Osteocyte (in vitro differentiated cells): Measurements from ENCODE around the gene ESYT2. TPM values are rescaled to one million over a fixed set of nuclear protein-coding genes. Genes with fewer than 3 reads are reported as not detected.

Experiments used
- DNase-seq: peaks from one replicate; pipeline ENCODE4 v3.0.0; 2021; ENCODE audit warnings: mixed read lengths; ENCODE audit not compliant: unreplicated experiment; ENCODE audit errors: extremely low spot score
- H3K27ac Mint-ChIP-seq: one replicate; pipeline ENCODE4 v1.8.0; 2021; ENCODE audit warnings: mild to moderate bottlenecking, mixed read lengths; ENCODE audit not compliant: unreplicated experiment
- H3K27me3 Mint-ChIP-seq: one replicate; pipeline ENCODE4 v1.8.0; 2021; ENCODE audit warnings: mixed read lengths; ENCODE audit not compliant: unreplicated experiment
- H3K36me3 Mint-ChIP-seq: one replicate; pipeline ENCODE4 v1.8.0; 2021; ENCODE audit warnings: mixed read lengths; ENCODE audit not compliant: unreplicated experiment
- H3K4me1 Mint-ChIP-seq: one replicate; pipeline ENCODE4 v1.8.0; 2021; ENCODE audit warnings: mixed read lengths; ENCODE audit not compliant: unreplicated experiment
- H3K4me3 Mint-ChIP-seq: one replicate; pipeline ENCODE4 v1.8.0; 2021; ENCODE audit warnings: mild to moderate bottlenecking, moderate library complexity, mixed read lengths; ENCODE audit not compliant: unreplicated experiment
- H3K9me3 Mint-ChIP-seq: one replicate; pipeline ENCODE4 v1.8.0; 2021; ENCODE audit warnings: mixed read lengths; ENCODE audit not compliant: unreplicated experiment
- total RNA-seq: library from RNA; stranded (reverse); gene quantifications from 2 replicates; pipeline ENCODE4 v1.2.1, GENCODE V29; 2021
- TF ChIP-seq, protein P1 (sequence below): fragments of 200-600 bp; sonication (generic); IDR thresholded peaks from 2 replicates; pipeline ENCODE4 v1.5.0; 2021; ENCODE audit warnings: antibody characterized with exemption, mild to moderate bottlenecking, moderate library complexity

Gene ESYT2
- total RNA-seq, 1 donor from 2014 or later: 146 TPM

DNA sequence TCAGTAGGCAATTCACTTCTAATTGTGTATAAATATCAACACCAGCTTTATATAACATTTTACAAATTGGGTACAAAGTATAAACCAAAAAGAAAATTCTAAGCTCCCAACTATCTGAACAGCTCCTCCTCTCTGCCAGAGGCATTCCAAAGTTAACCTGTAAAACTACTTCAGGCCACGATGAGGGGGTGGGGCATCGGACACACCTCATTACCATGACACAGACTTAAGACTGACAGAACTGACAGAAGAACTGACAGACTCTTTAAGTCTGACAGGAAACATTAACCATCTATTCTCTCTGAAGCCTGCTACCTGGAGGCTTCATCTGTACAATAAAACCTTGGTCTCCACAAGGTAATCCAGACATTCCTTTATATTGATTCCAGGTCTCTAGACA lies 12.3 kb downstream of the ESYT2 start:
- DNase-seq: no peak
- Mint-ChIP-seq H3K4me1 (peaks cover 97% of the 10 kb centered on the region), H3K27ac (peak overlapping the region; percentile 100), H3K36me3 (peaks cover 5% of the 10 kb centered on the region), H3K9me3 (no peaks in the 10 kb centered on the region), H3K27me3 (no peaks in the 10 kb centered on the region), H3K4me3 (peak overlapping the region; percentile 50)
- TF ChIP-seq, protein P1, sequence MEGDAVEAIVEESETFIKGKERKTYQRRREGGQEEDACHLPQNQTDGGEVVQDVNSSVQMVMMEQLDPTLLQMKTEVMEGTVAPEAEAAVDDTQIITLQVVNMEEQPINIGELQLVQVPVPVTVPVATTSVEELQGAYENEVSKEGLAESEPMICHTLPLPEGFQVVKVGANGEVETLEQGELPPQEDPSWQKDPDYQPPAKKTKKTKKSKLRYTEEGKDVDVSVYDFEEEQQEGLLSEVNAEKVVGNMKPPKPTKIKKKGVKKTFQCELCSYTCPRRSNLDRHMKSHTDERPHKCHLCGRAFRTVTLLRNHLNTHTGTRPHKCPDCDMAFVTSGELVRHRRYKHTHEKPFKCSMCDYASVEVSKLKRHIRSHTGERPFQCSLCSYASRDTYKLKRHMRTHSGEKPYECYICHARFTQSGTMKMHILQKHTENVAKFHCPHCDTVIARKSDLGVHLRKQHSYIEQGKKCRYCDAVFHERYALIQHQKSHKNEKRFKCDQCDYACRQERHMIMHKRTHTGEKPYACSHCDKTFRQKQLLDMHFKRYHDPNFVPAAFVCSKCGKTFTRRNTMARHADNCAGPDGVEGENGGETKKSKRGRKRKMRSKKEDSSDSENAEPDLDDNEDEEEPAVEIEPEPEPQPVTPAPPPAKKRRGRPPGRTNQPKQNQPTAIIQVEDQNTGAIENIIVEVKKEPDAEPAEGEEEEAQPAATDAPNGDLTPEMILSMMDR: no peak

DNA sequence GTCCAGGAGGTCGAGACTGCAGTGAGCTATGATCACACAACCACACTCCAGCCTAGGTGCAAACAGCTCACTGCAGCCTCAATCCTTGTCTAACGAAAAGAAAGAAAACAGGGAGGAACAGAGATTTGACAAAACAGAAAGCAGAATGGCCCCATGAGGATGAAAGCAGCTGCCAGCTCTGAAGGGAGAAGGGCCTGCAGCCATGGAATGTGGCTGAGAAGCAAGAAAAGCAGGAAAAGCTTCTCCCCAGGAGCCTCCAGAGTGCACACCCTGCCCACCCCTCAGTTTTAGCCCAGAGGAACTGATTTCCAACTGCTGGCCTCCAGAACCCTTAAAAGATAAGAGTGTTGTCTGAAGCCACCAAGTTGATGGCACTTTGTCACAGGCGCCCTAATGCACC lies 13.0 kb downstream of the ESYT2 start:
- peaks cover 5% of the 10 kb centered on the region for H3K36me3 Mint-ChIP-seq
- no peaks in the 10 kb centered on the region for H3K9me3 Mint-ChIP-seq
- TF ChIP-seq, protein P1: no peak
- no peak for DNase-seq
- peak overlapping the region; percentile 100 for H3K27ac Mint-ChIP-seq
- H3K4me3 Mint-ChIP-seq: peak overlapping the region; percentile 50
- H3K27me3 Mint-ChIP-seq: no peaks in the 10 kb centered on the region
- H3K4me1 Mint-ChIP-seq: peaks cover 97% of the 10 kb centered on the region

DNA sequence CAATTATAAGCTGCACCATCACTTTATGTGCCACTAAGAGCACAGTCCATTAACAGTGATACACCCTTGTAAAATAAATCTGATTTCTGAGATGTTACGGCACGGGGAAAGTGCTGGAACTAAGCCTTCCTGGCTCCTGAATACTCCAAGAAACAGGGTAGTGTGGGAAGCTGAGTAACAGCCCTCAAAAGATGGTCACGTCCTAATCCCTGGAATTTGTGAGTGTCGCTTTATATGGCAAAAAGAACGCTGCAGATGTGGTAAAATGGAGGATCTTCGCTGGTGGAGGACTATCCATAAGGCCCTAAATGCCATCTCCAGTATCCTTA lies 13.5 kb downstream of the ESYT2 start:
- Mint-ChIP-seq H3K4me1 (peaks cover 96% of the 10 kb centered on the region), H3K4me3 (peak overlapping the region; percentile 58), H3K27ac (peak overlapping the region; percentile 100)

DNA sequence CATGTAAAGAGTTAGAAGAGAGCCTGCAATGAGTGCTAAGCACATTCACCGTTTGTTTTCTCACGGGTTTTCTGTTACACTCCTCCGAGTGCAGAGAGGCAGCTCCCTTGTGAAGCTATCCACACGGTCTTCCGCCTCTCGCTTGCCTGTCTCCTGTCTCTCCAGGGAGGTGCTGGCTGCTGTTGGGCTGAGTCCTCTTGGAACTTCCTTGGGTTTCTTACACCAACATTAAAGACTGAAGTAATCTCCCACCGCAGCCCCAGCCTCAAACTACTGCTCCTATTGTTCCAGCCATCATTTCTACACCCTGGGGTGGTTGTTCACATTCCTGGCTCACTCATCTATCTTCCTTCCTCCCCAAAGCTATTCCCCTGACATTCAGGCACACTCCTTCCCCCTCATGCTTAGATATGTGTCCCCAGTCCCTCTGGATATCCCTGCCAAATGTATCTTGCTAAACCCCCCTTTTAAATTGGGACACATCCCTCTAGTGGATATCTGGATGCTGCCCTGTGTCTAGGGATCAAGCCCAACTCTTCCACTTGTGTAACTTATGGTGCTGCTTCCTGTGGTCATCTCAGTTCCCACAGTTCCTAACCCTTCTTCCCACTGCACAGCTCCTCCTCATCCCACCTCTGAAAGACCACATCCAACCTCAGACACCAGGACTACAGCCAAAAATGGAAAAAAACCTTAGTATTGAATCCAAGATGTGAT lies 14.1 kb downstream of the ESYT2 start:
- TF ChIP-seq, protein P1: no peak
- Mint-ChIP-seq H3K27ac (peak overlapping the region; percentile 100), H3K9me3 (no peaks in the 10 kb centered on the region)

More for the DNA sequence above, 13.5 kb downstream of the ESYT2 start:
- Mint-ChIP-seq H3K27me3 (no peaks in the 10 kb centered on the region), H3K9me3 (no peaks in the 10 kb centered on the region), H3K36me3 (peaks cover 5% of the 10 kb centered on the region)
- TF ChIP-seq, protein P1: no peak
- DNase-seq: no peak

DNA sequence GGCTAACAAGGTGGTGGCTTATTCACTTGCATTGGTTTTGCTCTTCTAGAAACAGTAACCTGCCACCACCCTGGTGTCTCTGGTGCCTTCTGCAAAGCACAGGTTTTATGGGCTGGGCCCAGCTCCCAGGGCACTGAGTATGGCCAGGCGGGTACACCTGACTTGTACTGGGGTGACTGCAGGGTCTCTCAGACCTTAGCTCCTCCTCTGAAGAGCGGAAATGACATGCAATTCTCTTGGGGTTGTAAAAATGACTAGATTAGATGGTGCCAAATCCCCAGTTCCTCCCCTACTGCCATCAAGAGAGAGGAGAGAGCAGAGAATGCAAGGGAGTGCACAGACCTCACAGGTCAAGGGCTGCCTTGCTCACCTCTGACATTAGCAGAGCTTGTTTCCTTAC lies 14.7 kb downstream of the ESYT2 start:
- H3K27me3 Mint-ChIP-seq: no peaks in the 10 kb centered on the region
- peak overlapping the region; percentile 100 for H3K27ac Mint-ChIP-seq

More for the DNA sequence above, 14.1 kb downstream of the ESYT2 start:
- Mint-ChIP-seq H3K27me3 (no peaks in the 10 kb centered on the region), H3K4me1 (peaks cover 96% of the 10 kb centered on the region), H3K4me3 (peak overlapping the region; percentile 58), H3K36me3 (peaks cover 5% of the 10 kb centered on the region)
- no peak for DNase-seq

More for the DNA sequence above, 14.7 kb downstream of the ESYT2 start:
- H3K36me3 Mint-ChIP-seq: peaks cover 10% of the 10 kb centered on the region
- TF ChIP-seq, protein P1: no peak
- peak overlapping the region; percentile 58 for H3K4me3 Mint-ChIP-seq
- no peak for DNase-seq
- H3K9me3 Mint-ChIP-seq: no peaks in the 10 kb centered on the region
- peaks cover 96% of the 10 kb centered on the region for H3K4me1 Mint-ChIP-seq
